GM12878 (cell line): ENCODE measurements around the gene LVRN. TPM values are rescaled to one million over a fixed set of nuclear protein-coding genes. Genes with fewer than 3 reads are reported as not detected.

Experiments
- BACH1 ChIP-seq: fragments of 450-650 bp; IDR thresholded peaks from 2 replicates; pipeline ENCODE4 v1.6.1; 2017; ENCODE audit warnings: mild to moderate bottlenecking, borderline replicate concordance
- CHD1 ChIP-seq: IDR thresholded peaks from 2 replicates; pipeline ENCODE4 v1.6.1; 2012; ENCODE audit warnings: low read depth, low read length, improper control_type of control experiment
- HCFC1 ChIP-seq: fragments of 150-350 bp; IDR thresholded peaks from 2 replicates; pipeline ENCODE4 v1.6.1; 2014; ENCODE audit warnings: low read length
- IRF4 ChIP-seq: IDR thresholded peaks from 2 replicates; pipeline ENCODE4 v1.6.1; 2011; ENCODE audit warnings: low read depth, low read length
- NFYB ChIP-seq: IDR thresholded peaks from 2 replicates; pipeline ENCODE4 v1.6.1; 2011; ENCODE audit warnings: low read depth, mild to moderate bottlenecking, low read length, improper control_type of control experiment, moderate library complexity; ENCODE audit not compliant: insufficient read depth
- SIN3A ChIP-seq: IDR thresholded peaks from 2 replicates; pipeline ENCODE4 v1.6.1; 2012; ENCODE audit warnings: low read depth, low read length, improper control_type of control experiment
- SUPT20H ChIP-seq: IDR thresholded peaks from 2 replicates; pipeline ENCODE4 v1.6.1; 2011; ENCODE audit warnings: low read depth, mild to moderate bottlenecking, low read length, moderate library complexity, borderline replicate concordance; ENCODE audit not compliant: control insufficient read depth
- ZBED1 ChIP-seq: IDR thresholded peaks from 2 replicates; pipeline ENCODE4 v1.6.1; 2016; ENCODE audit warnings: borderline replicate concordance
- ZNF384 ChIP-seq: IDR thresholded peaks from 2 replicates; pipeline ENCODE4 v1.6.1; 2012; ENCODE audit warnings: low read depth, mild to moderate bottlenecking, low read length, improper control_type of control experiment, borderline replicate concordance
- ZZZ3 ChIP-seq: IDR thresholded peaks from 2 replicates; pipeline ENCODE4 v1.6.1; 2011; ENCODE audit warnings: low read depth; ENCODE audit not compliant: control insufficient read depth, insufficient read length
- polyA plus RNA-seq, 11 experiments: library from polyadenylated mRNA; depleted of rRNA in 4 of 11; unstranded in 6 of 11; stranded (reverse) in 5 of 11; fragments of >200 nt; fragmentation: Nextera tagmentation in 4 of 11; fragmentation: Illumina TruSeq in 1 of 11; extraction: Ambion mirVana in 4 of 11; extraction: Trizol in 1 of 11; gene quantifications; 1 replicate in 1 of 11; 2 replicates in 10 of 11; pipeline versions ENCODE4 v1.2.1 to v1.2.3, GENCODE V29; 2011 to 2016; ENCODE audit warnings: inconsistent platforms in 2 of 11, missing spikeins in 2 of 11, low read depth in 1 of 11
- total RNA-seq, 4 experiments: library from RNA; depleted of rRNA in 3 of 4; stranded (reverse); fragments of >200 nt in 3 of 4; fragmentation: Illumina TruSeq in 1 of 4; extraction: Trizol in 1 of 4; gene quantifications; 2 replicates each; pipeline versions ENCODE4 v1.2.1 to v1.2.3, GENCODE V29; 2013 to 2021
- TF ChIP-seq, protein P1 (sequence below): fragments of 450-650 bp; formaldehyde crosslinking; IDR thresholded peaks from 2 replicates; pipeline ENCODE4 v1.4.0; 2022; ENCODE audit warnings: mild to moderate bottlenecking, moderate library complexity
- TF ChIP-seq, protein P2 (sequence below): fragments of 450-650 bp; IDR thresholded peaks from 2 replicates; pipeline ENCODE4 v1.6.1; 2017; ENCODE audit warnings: low read depth, mild to moderate bottlenecking, moderate library complexity
- TF ChIP-seq, protein P3 (sequence below): fragments of 450-650 bp; IDR thresholded peaks from 2 replicates; pipeline ENCODE4 v1.6.1; 2014; ENCODE audit warnings: mild to moderate bottlenecking
- TF ChIP-seq, protein P4 (sequence below), 3 experiments: IDR thresholded peaks in 2 of 3; conservative IDR thresholded peaks in 1 of 3; 2 replicates each; pipeline ENCODE4 v1.5.1; 2011; ENCODE audit warnings: low read depth in 3 of 3, low read length in 3 of 3, mild to moderate bottlenecking in 3 of 3, control low read depth in 2 of 3, moderate library complexity in 2 of 3, inconsistent platforms in 1 of 3, mixed read lengths in 1 of 3; ENCODE audit not compliant: control insufficient read depth in 2 of 3, insufficient read depth in 1 of 3; ENCODE audit errors: extremely low read depth in 1 of 3
- TF ChIP-seq, protein P5 (sequence below): fragments of 450-650 bp; IDR thresholded peaks from 2 replicates; pipeline ENCODE4 v1.6.1; 2017; ENCODE audit warnings: mild to moderate bottlenecking, moderate library complexity
- TF ChIP-seq, protein P6 (sequence below): fragments of 450-650 bp; IDR thresholded peaks from 2 replicates; pipeline ENCODE4 v1.6.1; 2016; ENCODE audit warnings: mild to moderate bottlenecking

LVRN gene
- total and polyA plus RNA-seq, 10 of the 15 experiments (the other 5 are each of a cell fraction or from before 2014, with no cell fraction given): 0.04 to 0.87 (median 0.11) TPM; not detected in 4

DNA sequence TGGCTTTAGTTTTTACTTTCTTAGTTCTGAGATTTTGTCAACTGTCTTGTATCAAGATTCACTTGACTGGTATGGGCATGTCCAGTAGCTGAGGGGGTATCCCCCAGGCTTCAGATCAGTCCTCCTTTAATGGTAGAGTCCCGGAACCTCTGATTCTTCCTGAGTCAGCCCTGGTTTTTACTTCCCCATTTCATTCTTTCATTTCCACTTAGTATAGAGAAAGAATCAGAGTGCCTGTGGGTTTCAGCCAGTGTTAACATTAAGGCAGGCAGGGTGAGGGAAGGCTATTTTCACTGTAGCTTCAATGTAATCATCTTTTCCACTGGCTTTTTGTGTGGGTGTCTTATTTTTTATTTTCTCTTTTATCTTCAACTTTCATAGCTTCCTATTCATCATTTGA is 114.2 kb downstream of the LVRN start (continued):
- TF ChIP-seq, protein P1, sequence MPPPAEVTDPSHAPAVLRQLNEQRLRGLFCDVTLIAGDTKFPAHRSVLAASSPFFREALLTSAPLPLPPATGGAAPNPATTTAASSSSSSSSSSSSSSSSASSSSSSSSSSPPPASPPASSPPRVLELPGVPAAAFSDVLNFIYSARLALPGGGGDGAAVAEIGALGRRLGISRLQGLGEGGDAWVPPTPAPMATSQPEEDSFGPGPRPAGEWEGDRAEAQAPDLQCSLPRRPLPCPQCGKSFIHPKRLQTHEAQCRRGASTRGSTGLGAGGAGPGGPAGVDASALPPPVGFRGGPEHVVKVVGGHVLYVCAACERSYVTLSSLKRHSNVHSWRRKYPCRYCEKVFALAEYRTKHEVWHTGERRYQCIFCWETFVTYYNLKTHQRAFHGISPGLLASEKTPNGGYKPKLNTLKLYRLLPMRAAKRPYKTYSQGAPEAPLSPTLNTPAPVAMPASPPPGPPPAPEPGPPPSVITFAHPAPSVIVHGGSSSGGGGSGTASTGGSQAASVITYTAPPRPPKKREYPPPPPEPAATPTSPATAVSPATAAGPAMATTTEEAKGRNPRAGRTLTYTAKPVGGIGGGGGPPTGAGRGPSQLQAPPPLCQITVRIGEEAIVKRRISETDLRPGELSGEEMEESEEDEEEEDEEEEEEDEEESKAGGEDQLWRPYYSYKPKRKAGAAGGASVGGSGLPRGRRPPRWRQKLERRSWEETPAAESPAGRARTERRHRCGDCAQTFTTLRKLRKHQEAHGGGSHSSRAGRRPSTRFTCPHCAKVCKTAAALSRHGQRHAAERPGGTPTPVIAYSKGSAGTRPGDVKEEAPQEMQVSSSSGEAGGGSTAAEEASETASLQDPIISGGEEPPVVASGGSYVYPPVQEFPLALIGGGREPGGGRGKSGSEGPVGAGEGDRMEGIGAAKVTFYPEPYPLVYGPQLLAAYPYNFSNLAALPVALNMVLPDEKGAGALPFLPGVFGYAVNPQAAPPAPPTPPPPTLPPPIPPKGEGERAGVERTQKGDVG (CRISPR knock-in tag): no peak
- TF ChIP-seq ZNF384 (no peak), SIN3A (no peak), IRF4 (0 out of 2 replicates have a peak, but pooled peaks have one; percentile 18), SUPT20H (no peak), ZZZ3 (no peak), HCFC1 (no peak), NFYB (no peak), BACH1 (0 out of 2 replicates have a peak, but pooled peaks have one; percentile 28), CHD1 (no peak), ZBED1 (no peak; the same call in 1 of the 2 replicates)
- TF ChIP-seq, protein P2, sequence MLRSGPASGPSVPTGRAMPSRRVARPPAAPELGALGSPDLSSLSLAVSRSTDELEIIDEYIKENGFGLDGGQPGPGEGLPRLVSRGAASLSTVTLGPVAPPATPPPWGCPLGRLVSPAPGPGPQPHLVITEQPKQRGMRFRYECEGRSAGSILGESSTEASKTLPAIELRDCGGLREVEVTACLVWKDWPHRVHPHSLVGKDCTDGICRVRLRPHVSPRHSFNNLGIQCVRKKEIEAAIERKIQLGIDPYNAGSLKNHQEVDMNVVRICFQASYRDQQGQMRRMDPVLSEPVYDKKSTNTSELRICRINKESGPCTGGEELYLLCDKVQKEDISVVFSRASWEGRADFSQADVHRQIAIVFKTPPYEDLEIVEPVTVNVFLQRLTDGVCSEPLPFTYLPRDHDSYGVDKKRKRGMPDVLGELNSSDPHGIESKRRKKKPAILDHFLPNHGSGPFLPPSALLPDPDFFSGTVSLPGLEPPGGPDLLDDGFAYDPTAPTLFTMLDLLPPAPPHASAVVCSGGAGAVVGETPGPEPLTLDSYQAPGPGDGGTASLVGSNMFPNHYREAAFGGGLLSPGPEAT: peak; percentile 79
- TF ChIP-seq, protein P3, sequence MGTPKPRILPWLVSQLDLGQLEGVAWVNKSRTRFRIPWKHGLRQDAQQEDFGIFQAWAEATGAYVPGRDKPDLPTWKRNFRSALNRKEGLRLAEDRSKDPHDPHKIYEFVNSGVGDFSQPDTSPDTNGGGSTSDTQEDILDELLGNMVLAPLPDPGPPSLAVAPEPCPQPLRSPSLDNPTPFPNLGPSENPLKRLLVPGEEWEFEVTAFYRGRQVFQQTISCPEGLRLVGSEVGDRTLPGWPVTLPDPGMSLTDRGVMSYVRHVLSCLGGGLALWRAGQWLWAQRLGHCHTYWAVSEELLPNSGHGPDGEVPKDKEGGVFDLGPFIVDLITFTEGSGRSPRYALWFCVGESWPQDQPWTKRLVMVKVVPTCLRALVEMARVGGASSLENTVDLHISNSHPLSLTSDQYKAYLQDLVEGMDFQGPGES: no peak
- TF ChIP-seq, protein P4, sequence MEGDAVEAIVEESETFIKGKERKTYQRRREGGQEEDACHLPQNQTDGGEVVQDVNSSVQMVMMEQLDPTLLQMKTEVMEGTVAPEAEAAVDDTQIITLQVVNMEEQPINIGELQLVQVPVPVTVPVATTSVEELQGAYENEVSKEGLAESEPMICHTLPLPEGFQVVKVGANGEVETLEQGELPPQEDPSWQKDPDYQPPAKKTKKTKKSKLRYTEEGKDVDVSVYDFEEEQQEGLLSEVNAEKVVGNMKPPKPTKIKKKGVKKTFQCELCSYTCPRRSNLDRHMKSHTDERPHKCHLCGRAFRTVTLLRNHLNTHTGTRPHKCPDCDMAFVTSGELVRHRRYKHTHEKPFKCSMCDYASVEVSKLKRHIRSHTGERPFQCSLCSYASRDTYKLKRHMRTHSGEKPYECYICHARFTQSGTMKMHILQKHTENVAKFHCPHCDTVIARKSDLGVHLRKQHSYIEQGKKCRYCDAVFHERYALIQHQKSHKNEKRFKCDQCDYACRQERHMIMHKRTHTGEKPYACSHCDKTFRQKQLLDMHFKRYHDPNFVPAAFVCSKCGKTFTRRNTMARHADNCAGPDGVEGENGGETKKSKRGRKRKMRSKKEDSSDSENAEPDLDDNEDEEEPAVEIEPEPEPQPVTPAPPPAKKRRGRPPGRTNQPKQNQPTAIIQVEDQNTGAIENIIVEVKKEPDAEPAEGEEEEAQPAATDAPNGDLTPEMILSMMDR (IDR thresholded peaks at IDR 0.05 in 2 of 3, conservative IDR thresholded peaks at IDR 0.05 in 1 of 3; ENCODE audit: control insufficient read depth in 2 of 3, extremely low read depth in 1 of 3, insufficient read depth in 1 of 3, low read depth in 3 of 3, low read length in 3 of 3): no peak
- TF ChIP-seq, protein P5, sequence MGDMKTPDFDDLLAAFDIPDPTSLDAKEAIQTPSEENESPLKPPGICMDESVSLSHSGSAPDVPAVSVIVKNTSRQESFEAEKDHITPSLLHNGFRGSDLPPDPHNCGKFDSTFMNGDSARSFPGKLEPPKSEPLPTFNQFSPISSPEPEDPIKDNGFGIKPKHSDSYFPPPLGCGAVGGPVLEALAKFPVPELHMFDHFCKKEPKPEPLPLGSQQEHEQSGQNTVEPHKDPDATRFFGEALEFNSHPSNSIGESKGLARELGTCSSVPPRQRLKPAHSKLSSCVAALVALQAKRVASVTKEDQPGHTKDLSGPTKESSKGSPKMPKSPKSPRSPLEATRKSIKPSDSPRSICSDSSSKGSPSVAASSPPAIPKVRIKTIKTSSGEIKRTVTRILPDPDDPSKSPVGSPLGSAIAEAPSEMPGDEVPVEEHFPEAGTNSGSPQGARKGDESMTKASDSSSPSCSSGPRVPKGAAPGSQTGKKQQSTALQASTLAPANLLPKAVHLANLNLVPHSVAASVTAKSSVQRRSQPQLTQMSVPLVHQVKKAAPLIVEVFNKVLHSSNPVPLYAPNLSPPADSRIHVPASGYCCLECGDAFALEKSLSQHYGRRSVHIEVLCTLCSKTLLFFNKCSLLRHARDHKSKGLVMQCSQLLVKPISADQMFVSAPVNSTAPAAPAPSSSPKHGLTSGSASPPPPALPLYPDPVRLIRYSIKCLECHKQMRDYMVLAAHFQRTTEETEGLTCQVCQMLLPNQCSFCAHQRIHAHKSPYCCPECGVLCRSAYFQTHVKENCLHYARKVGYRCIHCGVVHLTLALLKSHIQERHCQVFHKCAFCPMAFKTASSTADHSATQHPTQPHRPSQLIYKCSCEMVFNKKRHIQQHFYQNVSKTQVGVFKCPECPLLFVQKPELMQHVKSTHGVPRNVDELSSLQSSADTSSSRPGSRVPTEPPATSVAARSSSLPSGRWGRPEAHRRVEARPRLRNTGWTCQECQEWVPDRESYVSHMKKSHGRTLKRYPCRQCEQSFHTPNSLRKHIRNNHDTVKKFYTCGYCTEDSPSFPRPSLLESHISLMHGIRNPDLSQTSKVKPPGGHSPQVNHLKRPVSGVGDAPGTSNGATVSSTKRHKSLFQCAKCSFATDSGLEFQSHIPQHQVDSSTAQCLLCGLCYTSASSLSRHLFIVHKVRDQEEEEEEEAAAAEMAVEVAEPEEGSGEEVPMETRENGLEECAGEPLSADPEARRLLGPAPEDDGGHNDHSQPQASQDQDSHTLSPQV: no peak
- TF ChIP-seq, protein P6, sequence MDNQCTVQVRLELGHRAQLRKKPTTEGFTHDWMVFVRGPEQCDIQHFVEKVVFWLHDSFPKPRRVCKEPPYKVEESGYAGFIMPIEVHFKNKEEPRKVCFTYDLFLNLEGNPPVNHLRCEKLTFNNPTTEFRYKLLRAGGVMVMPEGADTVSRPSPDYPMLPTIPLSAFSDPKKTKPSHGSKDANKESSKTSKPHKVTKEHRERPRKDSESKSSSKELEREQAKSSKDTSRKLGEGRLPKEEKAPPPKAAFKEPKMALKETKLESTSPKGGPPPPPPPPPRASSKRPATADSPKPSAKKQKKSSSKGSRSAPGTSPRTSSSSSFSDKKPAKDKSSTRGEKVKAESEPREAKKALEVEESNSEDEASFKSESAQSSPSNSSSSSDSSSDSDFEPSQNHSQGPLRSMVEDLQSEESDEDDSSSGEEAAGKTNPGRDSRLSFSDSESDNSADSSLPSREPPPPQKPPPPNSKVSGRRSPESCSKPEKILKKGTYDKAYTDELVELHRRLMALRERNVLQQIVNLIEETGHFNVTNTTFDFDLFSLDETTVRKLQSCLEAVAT: no peak
